ENCODE data around the gene MB. TPM values are rescaled to one million over a fixed set of nuclear protein-coding genes. Genes with fewer than 3 reads are reported as not detected.

Gene MB
- total and polyA plus RNA-seq, 2 donors from 2014 or later: 0.84 TPM; not detected in 1

DNA sequence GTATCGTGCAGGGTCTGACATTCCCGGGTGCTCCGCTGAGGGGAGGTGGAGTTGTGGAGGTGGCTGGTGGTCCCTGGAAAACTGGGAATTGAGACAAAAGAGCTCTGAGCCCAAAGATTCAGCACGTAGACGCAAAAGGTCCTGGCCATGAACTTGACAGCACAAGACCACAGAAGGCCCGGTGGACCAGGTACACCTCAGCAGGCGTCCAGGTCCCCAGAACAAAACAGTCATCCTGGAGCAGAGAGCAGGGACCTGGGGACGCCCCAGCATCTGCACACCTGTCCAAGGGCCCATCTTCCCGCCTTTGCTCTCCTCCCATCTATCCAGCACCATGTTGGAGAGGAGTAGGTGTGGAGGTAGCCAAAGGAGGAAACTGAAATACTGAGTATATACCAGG is 13.8 kb upstream of the MB start:
- TF ChIP-seq, protein P1, sequence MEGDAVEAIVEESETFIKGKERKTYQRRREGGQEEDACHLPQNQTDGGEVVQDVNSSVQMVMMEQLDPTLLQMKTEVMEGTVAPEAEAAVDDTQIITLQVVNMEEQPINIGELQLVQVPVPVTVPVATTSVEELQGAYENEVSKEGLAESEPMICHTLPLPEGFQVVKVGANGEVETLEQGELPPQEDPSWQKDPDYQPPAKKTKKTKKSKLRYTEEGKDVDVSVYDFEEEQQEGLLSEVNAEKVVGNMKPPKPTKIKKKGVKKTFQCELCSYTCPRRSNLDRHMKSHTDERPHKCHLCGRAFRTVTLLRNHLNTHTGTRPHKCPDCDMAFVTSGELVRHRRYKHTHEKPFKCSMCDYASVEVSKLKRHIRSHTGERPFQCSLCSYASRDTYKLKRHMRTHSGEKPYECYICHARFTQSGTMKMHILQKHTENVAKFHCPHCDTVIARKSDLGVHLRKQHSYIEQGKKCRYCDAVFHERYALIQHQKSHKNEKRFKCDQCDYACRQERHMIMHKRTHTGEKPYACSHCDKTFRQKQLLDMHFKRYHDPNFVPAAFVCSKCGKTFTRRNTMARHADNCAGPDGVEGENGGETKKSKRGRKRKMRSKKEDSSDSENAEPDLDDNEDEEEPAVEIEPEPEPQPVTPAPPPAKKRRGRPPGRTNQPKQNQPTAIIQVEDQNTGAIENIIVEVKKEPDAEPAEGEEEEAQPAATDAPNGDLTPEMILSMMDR (IDR thresholded peaks at IDR 0.05; ENCODE audit: borderline replicate concordance, extremely low read depth, insufficient read depth): no peak
- no peak overlapping the region for H3K9ac ChIP-seq (ENCODE audit: low read length in 3 of 3)
- no peak overlapping the region for H3K27ac ChIP-seq (ENCODE audit: low read depth in 2 of 2, low read length in 2 of 2)
- FAIRE-seq (no peak), DNase-seq (peak in 1 of 5 donors; percentile 39)
- no peaks in the 10 kb centered on the region for H3K9me3 ChIP-seq (ENCODE audit: control insufficient read depth in 2 of 3, insufficient read depth in 1 of 3, low read length in 3 of 3)
- intact Hi-C loops (cut with DNase I): no loop called here
- no peaks in the 10 kb centered on the region for H3K4me1 ChIP-seq (ENCODE audit: control insufficient read depth in 2 of 3, insufficient read depth in 2 of 3, low read depth in 1 of 3, low read length in 3 of 3)
- no peaks in the 10 kb centered on the region for H3K27me3 ChIP-seq (ENCODE audit: control insufficient read depth, insufficient read depth, low read length)
- no peaks in the 10 kb centered on the region for H3K36me3 ChIP-seq (ENCODE audit: control insufficient read depth in 2 of 3, insufficient read depth in 3 of 3, low read length in 3 of 3)
- H3K4me3 ChIP-seq (ENCODE audit: low read length in 3 of 3): no peak overlapping the region

DNA sequence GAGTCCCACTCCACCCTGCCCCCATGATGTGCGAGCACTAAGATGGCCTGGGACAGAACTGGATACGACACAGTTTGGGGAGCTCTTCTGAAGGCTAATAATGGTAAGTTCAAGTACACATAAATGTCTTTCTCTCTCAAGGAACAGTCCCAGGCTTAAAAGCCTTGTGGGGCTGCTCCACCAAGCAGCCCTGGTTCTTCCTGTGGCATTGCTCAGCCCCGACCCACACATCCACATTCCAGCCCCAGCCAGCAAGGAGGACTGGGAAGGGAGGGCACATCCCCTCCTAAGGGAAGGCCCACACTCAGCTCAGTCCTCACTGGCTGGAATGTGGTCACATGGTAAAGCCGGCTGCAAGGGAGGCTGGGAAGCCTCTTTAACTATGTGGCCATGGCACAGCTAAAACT is 13.3 kb upstream of the MB start:
- peak overlapping the region in 1 of 2 donors; percentile 36 for H3K27ac ChIP-seq (ENCODE audit: low read depth in 2 of 2, low read length in 2 of 2)
- H3K9me3 ChIP-seq (ENCODE audit: control insufficient read depth in 2 of 3, insufficient read depth in 1 of 3, low read length in 3 of 3): no peaks in the 10 kb centered on the region
- DNase-seq (peak in 1 of 5 donors; percentile 72), FAIRE-seq (no peak)
- no peaks in the 10 kb centered on the region for H3K36me3 ChIP-seq (ENCODE audit: control insufficient read depth in 2 of 3, insufficient read depth in 3 of 3, low read length in 3 of 3)
- H3K4me1 ChIP-seq (ENCODE audit: control insufficient read depth in 2 of 3, insufficient read depth in 2 of 3, low read depth in 1 of 3, low read length in 3 of 3): no peaks in the 10 kb centered on the region
- H3K9ac ChIP-seq (ENCODE audit: low read length in 3 of 3): no peak overlapping the region
- intact Hi-C loops (cut with DNase I): no loop called here
- H3K4me3 ChIP-seq (ENCODE audit: low read length in 3 of 3): no peak overlapping the region
- H3K27me3 ChIP-seq (ENCODE audit: control insufficient read depth, insufficient read depth, low read length): no peaks in the 10 kb centered on the region
- TF ChIP-seq, protein P1 (IDR thresholded peaks at IDR 0.05; ENCODE audit: borderline replicate concordance, extremely low read depth, insufficient read depth): no peak

DNA sequence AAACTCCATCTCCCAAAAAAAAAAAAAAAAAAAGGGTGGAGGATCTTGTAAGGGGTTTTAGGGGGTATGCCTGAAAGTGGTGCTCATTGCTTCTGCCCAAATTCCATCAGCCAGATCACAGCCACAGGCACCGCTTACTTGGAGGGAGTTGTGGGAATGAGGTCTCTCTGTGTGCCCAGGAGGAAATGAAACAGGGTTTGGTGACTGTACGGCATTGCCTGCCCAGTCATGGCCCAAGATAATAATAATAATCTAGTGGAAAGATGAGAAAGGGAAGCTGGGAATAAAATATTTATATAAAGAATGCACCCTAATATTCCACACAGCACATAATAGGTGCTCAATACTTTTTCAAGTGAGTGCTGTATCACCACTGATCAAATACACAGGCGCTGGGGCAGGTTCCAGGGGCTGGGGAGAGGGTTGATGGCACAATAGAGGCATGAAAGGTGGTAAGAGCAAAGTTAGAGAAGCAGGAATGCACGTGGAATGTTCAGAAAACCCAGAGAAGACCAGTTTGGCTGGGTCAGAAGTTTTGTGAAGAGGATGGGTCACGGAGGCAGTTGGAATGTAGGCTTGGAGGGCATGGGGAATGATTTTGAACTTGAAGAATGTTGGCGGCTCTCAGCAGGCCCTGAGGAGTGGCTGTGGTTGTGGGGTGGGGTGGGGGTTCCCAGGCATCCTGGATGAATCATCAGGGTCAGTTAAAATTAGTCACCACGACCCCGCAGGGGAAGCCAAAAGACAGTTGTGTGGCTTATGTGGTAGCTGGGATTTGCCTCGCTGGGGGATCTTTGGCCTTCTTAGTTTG is 12.5 kb upstream of the MB start:
- Histone ChIP-seq H3K4me1 (ENCODE audit: control insufficient read depth in 2 of 3, insufficient read depth in 2 of 3, low read depth in 1 of 3, low read length in 3 of 3) (no peaks in the 10 kb centered on the region), H3K9me3 (ENCODE audit: control insufficient read depth in 2 of 3, insufficient read depth in 1 of 3, low read length in 3 of 3) (no peaks in the 10 kb centered on the region), H3K27me3 (ENCODE audit: control insufficient read depth, insufficient read depth, low read length) (no peaks in the 10 kb centered on the region), H3K36me3 (ENCODE audit: control insufficient read depth in 2 of 3, insufficient read depth in 3 of 3, low read length in 3 of 3) (no peaks in the 10 kb centered on the region), H3K9ac (ENCODE audit: low read length in 3 of 3) (no peak overlapping the region), H3K27ac (ENCODE audit: low read depth in 2 of 2, low read length in 2 of 2) (peak overlapping the region; percentile 7 to 75), H3K4me3 (ENCODE audit: low read length in 3 of 3) (no peak overlapping the region)
- FAIRE-seq: no peak
- TF ChIP-seq, protein P1 (IDR thresholded peaks at IDR 0.05; ENCODE audit: borderline replicate concordance, extremely low read depth, insufficient read depth): no peak
- peak in 2 of 5 donors; percentile 66 to 94 for DNase-seq
- intact Hi-C loops (cut with DNase I): loop anchor here (10.0 kb wide), 2 partner anchors 295 to 495 kb away; no protein-coding TSS in a partner anchor
